Measurements from ENCODE around the gene ELP5.

GRCh38 chr17:7260151-7260550, 8.1 kb downstream of the ELP5 start:
- TF ChIP-seq, protein P1, sequence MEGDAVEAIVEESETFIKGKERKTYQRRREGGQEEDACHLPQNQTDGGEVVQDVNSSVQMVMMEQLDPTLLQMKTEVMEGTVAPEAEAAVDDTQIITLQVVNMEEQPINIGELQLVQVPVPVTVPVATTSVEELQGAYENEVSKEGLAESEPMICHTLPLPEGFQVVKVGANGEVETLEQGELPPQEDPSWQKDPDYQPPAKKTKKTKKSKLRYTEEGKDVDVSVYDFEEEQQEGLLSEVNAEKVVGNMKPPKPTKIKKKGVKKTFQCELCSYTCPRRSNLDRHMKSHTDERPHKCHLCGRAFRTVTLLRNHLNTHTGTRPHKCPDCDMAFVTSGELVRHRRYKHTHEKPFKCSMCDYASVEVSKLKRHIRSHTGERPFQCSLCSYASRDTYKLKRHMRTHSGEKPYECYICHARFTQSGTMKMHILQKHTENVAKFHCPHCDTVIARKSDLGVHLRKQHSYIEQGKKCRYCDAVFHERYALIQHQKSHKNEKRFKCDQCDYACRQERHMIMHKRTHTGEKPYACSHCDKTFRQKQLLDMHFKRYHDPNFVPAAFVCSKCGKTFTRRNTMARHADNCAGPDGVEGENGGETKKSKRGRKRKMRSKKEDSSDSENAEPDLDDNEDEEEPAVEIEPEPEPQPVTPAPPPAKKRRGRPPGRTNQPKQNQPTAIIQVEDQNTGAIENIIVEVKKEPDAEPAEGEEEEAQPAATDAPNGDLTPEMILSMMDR (IDR thresholded peaks at IDR 0.05) = no peak
- TF ChIP-seq POLR2A (IDR thresholded peaks at IDR 0.05; ENCODE audit: low read depth) = no peak

All from esophagus muscularis mucosa (tissue), 3 donors.